ENCODE data around the gene DAPK2.

- TF ChIP-seq CTCF (IDR thresholded peaks at IDR 0.05), result no peak
- TF ChIP-seq MLX (CRISPR knock-in tag; IDR thresholded peaks at IDR 0.05), result no peak
- TF ChIP-seq NR2C2 (CRISPR knock-in tag; IDR thresholded peaks at IDR 0.05), result no peak
- TF ChIP-seq AFF4 (CRISPR knock-in tag; IDR thresholded peaks at IDR 0.05; ENCODE audit: borderline replicate concordance), result no peak
- no peak for TF ChIP-seq SMAD4 (CRISPR knock-in tag; IDR thresholded peaks at IDR 0.05)
- TF ChIP-seq E2F1 (CRISPR knock-in tag; IDR thresholded peaks at IDR 0.05), result no peak
- no peak for TF ChIP-seq JUN (CRISPR knock-in tag; IDR thresholded peaks at IDR 0.05)
- TF ChIP-seq MXD4 (CRISPR knock-in tag; IDR thresholded peaks at IDR 0.05; ENCODE audit: borderline replicate concordance), result no peak
- no peak for TF ChIP-seq RELA (CRISPR knock-in tag; IDR thresholded peaks at IDR 0.05; ENCODE audit: borderline replicate concordance)
- TF ChIP-seq ZNF138 (CRISPR knock-in tag; conservative IDR thresholded peaks at IDR 0.05), result no peak
- no peak for TF ChIP-seq NR3C1 (CRISPR knock-in tag; conservative IDR thresholded peaks at IDR 0.05; ENCODE audit: low read depth)
- TF ChIP-seq HMGXB4 (CRISPR knock-in tag; IDR thresholded peaks at IDR 0.05), result no peak
- TF ChIP-seq ATF3 (CRISPR knock-in tag; conservative IDR thresholded peaks at IDR 0.05), result no peak
Observed at GRCh38 chr15:64092075-64092820, 46.0 kb upstream of the DAPK2 start.

All from WTC11 (cell line).